Measurements from ENCODE around the gene PDP2.

DNA sequence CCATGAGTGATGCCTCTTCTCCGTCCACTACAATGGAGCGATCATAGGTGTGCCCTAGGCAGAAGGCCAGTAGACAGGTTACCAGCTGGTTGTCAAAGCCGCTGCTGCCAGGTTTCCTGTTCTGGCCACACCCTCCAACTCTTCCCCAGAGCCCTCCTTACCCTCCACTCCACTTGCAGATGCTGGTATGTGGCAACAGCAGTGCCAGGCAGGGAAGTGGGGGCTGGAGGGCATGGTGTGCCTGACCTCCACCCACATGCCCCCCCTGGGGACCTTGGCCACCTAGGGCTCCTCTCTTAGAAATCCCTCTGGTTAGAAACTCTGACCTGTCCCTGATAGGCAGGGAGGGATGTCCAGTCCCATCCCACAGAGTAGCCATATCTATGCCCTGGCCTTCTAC, 43.6 kb downstream of the PDP2 start:
- TF ChIP-seq CTCF (IDR thresholded peaks at IDR 0.05; ENCODE audit: low read depth, low read length, poor library complexity, severe bottlenecking) = no peak
- TF ChIP-seq EZH2phosphoT487 (IDR thresholded peaks at IDR 0.05; ENCODE audit: borderline replicate concordance, low read length) = no peak
